Small intestine (tissue), 7 donors: ENCODE measurements around the gene MMP24. TPM values are rescaled to one million over a fixed set of nuclear protein-coding genes. Genes with fewer than 3 reads are reported as not detected.

Experiments used
- DNase-seq, 2 donors: peaks; one replicate each; pipeline versions ENCODE4 v3.0.0 to v3.0.0-alpha.2; 2013
- FAIRE-seq: peaks from 2 replicates; lab custom pipeline; 2012; peaks lifted over from hg19 to GRCh38; lab: Jason Lieb, UNC
- H3K27ac ChIP-seq, 3 donors: one replicate each; pipeline ENCODE4 v1.5.1; 2013; ENCODE audit warnings: low read length in 2 of 3, mild to moderate bottlenecking in 2 of 3, control low read depth in 1 of 3, inconsistent platforms in 1 of 3, low read depth in 1 of 3, moderate library complexity in 1 of 3
- H3K27me3 ChIP-seq, 3 donors: one replicate each; pipeline ENCODE4 v1.6.1; 2013; ENCODE audit warnings: low read length in 3 of 3, inconsistent platforms in 1 of 3; ENCODE audit not compliant: control insufficient read depth in 3 of 3, insufficient read depth in 3 of 3
- H3K36me3 ChIP-seq, 3 donors: one replicate each; pipeline ENCODE4 v1.6.1; 2013; ENCODE audit warnings: low read length in 3 of 3, inconsistent platforms in 1 of 3, low read depth in 1 of 3, mild to moderate bottlenecking in 1 of 3, moderate library complexity in 1 of 3; ENCODE audit not compliant: control insufficient read depth in 3 of 3, insufficient read depth in 2 of 3
- H3K4me1 ChIP-seq, 3 donors: one replicate each; pipeline ENCODE4 v1.6.1; 2013; ENCODE audit warnings: low read length in 2 of 3, inconsistent platforms in 1 of 3, low read depth in 1 of 3, mild to moderate bottlenecking in 1 of 3, moderate library complexity in 1 of 3; ENCODE audit not compliant: control insufficient read depth in 3 of 3, insufficient read depth in 2 of 3
- H3K4me3 ChIP-seq, 3 donors: one replicate each; pipeline ENCODE4 v1.5.1; 2013; ENCODE audit warnings: low read length in 3 of 3, control low read depth in 1 of 3, inconsistent platforms in 1 of 3, low read depth in 1 of 3, mild to moderate bottlenecking in 1 of 3, moderate library complexity in 1 of 3
- H3K9me3 ChIP-seq, 2 donors: one replicate each; pipeline ENCODE4 v1.6.1; 2013; ENCODE audit warnings: low read depth in 1 of 2, low read length in 1 of 2; ENCODE audit not compliant: control insufficient read depth in 2 of 2, insufficient read depth in 1 of 2
- WGBS, 3 donors: extraction: QIAGEN DNeasy Blood & Tissue Kit; methylation state at CpG; one replicate each; pipeline ENCODE4 v1.1.7; 2013; 5-methylcytosine and 5-hydroxymethylcytosine counted together
- polyA plus RNA-seq, 4 donors: library from polyadenylated mRNA; stranded (reverse) in 3 of 4; unstranded in 1 of 4; fragments of 200-250 nt in 3 of 4; fragments of 120-200 nt in 1 of 4; gene quantifications; one replicate each; pipeline versions ENCODE4 v1.2.1 to v1.2.3, GENCODE V29; 2013
- donor health status: healthy with polysubstance abuse.
- donor health status: control.
- donor health status: control.
- donor health status: Bipolar disorder and iron deficiency.
- donor health status: healthy.

Gene MMP24
- polyA plus RNA-seq, 4 donors: 0.54 to 1.3 (median 0.73) TPM

DNA sequence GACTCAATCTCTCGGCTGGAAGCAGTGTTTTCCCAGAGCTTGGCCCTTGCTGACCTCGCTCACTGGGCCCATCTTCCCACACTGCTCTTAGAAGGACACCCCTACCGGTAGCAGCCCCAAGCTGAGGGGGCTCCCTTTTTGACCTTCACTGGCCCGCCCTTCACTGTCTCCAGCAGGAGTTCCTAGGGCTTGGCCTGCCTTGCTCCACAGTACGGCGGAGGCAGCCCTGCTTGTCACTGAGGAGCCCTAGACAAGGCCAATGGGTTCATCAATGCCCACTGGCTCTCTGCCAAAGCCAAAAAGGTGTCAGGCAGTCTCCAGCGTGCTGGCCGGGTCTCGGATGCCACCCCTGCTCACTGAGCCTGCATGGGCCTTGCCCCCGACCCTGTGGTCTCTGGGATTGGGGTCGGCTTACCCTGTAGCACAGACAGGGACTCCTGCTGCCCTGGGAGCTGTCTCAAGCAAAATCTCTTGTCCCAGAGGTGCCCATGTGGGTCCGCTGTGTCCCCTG lies 49.3 kb downstream of the MMP24 start:
- Histone ChIP-seq H3K4me3 (no peak overlapping the region), H3K27ac (no peak overlapping the region)

DNA sequence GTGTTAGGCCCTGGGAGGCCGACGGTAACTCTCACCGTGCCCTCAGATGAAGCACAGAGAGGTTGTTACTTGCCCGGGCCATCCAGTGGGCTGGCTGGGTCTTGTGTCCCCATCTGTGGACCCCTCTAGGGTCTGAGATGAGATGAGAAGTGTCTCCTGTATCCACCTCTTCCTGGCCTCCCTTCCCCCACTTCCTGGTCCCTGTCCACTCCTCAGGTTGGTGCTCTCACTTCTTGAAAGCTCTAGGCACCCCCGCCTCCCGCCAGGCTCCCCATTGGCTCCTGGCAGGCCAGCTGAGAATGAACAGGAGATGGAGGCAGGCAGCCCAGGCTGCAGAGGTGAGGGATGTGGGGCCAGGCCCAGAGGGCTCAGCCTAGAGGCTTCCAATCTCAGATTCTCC lies 49.9 kb downstream of the MMP24 start:
- DNase-seq: no peak
- no peaks in the 10 kb centered on the region for H3K9me3 ChIP-seq
- H3K4me1 ChIP-seq: peaks cover 0 to 10% (median 0%) of the 10 kb centered on the region in 3 donors
- no peaks in the 10 kb centered on the region for H3K27me3 ChIP-seq
- H3K27ac ChIP-seq: no peak overlapping the region
- H3K4me3 ChIP-seq: peak overlapping the region in 1 of 3 donors; percentile 73
- peaks cover 9 to 85% (median 15%) of the 10 kb centered on the region in 3 donors for H3K36me3 ChIP-seq
- FAIRE-seq: no peak
- 88 to 93% (median 93%) methylated on average over 6 of the region's 6 CpGs for WGBS, 3 donors

More for the DNA sequence above, 49.3 kb downstream of the MMP24 start:
- FAIRE-seq: no peak
- DNase-seq: no peak
- Histone ChIP-seq H3K9me3 (no peaks in the 10 kb centered on the region), H3K27me3 (no peaks in the 10 kb centered on the region), H3K36me3 (peaks cover 9 to 86% (median 14%) of the 10 kb centered on the region in 3 donors), H3K4me1 (peaks cover 0 to 10% (median 0%) of the 10 kb centered on the region in 3 donors)
- WGBS, 3 donors: 89 to 93% (median 92%) methylated on average over 12 of the region's 12 CpGs

DNA sequence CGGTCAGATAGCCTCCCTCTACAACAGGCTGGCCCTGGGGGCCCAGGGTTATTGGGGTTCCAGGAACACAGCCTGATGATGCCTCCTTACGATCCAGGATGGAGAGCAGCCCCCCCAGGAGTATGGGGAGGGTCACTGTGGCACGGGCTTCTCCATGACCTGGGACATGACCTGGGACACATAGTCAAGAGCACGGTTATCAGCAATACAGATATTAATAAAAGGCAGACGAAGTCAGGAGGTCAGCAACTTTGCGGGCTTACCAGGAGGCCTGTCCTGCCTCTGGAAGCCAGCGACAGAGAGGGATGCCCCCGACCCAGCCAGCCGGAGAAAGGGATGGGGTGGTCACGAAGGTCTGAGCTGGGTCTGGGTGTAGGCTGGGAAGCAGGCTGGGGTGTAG lies 50.6 kb downstream of the MMP24 start:
- Histone ChIP-seq H3K36me3 (peaks cover 9 to 87% (median 15%) of the 10 kb centered on the region in 3 donors), H3K27me3 (no peaks in the 10 kb centered on the region), H3K27ac (peak overlapping the region; percentile 82 to 96 (median 96)), H3K4me1 (peaks cover 0 to 10% (median 0%) of the 10 kb centered on the region in 3 donors), H3K4me3 (peak overlapping the region; percentile 39 to 73 (median 72)), H3K9me3 (no peaks in the 10 kb centered on the region)
- no peak for FAIRE-seq
- DNase-seq: no peak
- WGBS, 3 donors: 9 to 10% (median 10%) methylated on average over 10 of the region's 10 CpGs

DNA sequence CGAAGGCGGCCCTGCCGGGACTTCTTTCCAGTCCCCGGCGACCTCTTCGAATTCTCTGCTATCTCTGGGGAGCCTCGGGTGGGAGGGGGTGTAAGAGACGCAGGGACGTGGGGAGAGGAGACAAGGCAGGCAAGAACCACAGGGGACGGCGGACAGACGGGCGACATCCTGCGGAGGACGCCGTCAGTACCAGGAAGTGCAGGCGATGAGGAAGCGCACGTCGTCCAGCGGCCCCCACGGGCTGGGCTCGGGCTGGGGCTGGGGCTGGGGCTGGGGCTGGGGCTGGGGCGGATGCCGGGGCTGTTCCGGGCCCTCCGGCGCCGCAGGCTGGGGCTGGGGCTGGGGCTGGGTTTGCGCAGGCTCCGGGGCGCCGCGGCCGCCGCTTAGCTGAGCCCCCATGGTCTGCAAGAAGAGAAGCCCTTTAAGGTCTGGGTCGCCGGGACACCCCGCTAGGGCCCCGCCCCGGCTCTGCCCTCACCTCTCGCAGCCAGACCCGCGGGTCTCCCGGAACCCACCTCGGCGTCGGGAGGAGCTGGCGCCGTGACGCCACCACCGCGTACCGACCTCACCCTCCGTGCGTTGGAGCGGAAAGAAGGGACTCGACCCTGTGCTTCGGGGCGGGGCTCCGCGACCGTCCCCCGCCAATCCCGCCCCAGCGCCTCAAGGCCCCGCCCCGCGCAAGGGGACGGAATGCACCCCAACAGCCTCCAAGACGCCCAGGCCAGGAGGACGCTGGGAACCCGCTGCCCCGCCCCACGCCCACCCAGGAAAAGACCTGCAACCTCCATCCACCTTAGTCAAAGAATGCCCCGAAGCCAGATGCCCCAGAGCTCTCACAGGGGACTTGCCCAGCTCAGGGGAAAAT lies 51.3 kb downstream of the MMP24 start, which contains the start of gene MMP24OS:
TSS of gene MMP24OS (minus strand) at position 592 of the 865 bp plus-strand sequence. CDS start at position 399, 193 bp downstream.
- Histone ChIP-seq H3K9me3 (no peaks in the 10 kb centered on the region), H3K27ac (peak within 1 kb of the TSS; percentile 94 to 96 (median 96)), H3K36me3 (peaks cover 9 to 88% (median 15%) of the 10 kb centered on the region in 3 donors), H3K4me1 (peaks cover 0 to 10% (median 0%) of the 10 kb centered on the region in 3 donors), H3K4me3 (peak within 1 kb of the TSS; percentile 39 to 73 (median 72)), H3K27me3 (no peaks in the 10 kb centered on the region)
- 0 to 1% (median 1%) methylated on average over 59 to 76 of the region's 76 CpGs for WGBS, 3 donors
- peak; percentile 95 to 96 for DNase-seq
- no peak for FAIRE-seq

DNA sequence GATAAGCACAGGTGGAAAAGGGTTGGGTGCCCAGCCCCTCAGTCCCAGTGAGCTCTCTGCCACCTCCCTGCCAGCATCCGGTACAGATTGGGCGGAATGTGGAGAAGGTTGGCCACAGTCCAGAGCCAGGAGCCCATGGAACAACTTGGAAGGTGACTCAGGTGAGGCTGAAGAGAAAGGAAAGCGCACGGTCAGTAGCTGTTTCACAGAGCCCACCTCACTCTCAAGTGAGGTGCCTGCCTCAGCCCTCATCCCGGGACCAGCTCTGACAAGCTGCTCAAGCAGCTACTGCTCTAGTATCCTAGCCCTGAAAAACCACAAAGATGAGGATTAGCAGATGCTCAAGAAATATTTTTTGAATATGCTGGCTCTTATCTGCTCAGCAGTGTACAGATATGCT lies 52.5 kb downstream of the MMP24 start:
- peaks cover 9 to 83% (median 15%) of the 10 kb centered on the region in 3 donors for H3K36me3 ChIP-seq
- H3K4me3 ChIP-seq: no peak overlapping the region
- WGBS, 3 donors: 69 to 86% (median 73%) methylated on average over 5 of the region's 5 CpGs
- H3K27me3 ChIP-seq: no peaks in the 10 kb centered on the region
- H3K27ac ChIP-seq: peak overlapping the region; percentile 2 to 96 (median 96)
- peaks cover 4 to 15% (median 5%) of the 10 kb centered on the region in 3 donors for H3K4me1 ChIP-seq
- DNase-seq (no peak), FAIRE-seq (no peak)
- H3K9me3 ChIP-seq: no peaks in the 10 kb centered on the region

DNA sequence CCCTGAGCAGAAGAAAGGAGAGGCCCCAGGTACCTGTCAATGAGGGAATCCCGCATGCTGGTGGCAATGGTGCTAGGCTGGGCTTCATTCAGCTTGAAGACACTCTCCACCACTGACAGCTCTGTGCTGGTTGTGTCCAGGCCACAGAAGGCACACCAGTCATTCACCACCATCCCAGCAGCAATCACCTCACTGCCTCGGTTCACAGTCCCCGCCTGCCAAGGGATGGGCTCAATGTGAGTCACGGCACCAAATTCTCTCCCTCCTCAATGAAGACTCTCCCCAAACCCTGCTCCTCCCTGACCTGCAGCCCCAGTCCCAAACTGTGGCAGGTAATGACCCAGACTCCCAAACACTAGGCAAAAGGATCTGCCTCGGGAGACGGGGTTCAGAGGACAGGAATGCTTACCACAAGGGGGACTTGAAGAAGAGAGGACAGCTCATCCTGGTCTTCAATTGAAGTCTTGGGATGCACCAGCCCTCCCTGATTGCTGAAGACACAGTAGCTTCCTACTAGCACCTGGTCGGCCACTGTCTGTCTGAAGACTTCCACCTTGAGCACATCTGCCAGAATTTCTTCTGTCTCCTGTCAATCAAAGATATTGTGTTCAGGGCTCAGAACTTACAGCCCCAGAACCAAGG lies 53.2 kb downstream of the MMP24 start:
- Histone ChIP-seq H3K4me3 (no peak overlapping the region), H3K4me1 (peaks cover 4 to 15% (median 5%) of the 10 kb centered on the region in 3 donors), H3K27me3 (no peaks in the 10 kb centered on the region), H3K27ac (peak overlapping the region in 2 of 3 donors; percentile 2 to 3), H3K9me3 (no peaks in the 10 kb centered on the region), H3K36me3 (peaks cover 9 to 77% (median 15%) of the 10 kb centered on the region in 3 donors)
- no peak for DNase-seq
- FAIRE-seq: no peak
- WGBS, 3 donors: 78 to 85% (median 85%) methylated on average over 7 of the region's 7 CpGs

DNA sequence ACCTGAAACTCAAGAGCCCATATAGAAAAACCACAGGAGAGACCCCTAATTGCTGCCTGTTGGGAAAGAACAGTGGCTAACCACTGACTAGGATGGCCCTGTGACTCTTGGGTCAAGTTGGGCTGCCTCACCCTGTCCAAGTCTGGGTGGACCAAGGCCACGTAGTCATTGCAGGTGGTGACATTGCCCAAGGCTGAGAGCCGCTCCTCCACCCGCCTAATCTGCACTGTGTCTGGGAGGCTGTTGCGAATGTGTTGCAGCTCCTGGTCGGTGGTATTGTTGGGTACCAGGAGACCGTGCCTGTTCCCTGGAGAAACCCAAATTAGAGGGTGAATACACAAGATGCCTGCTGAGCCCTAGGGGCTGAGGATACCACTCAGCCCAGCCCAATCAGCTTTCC lies 54.0 kb downstream of the MMP24 start:
- Histone ChIP-seq H3K9me3 (no peaks in the 10 kb centered on the region), H3K27ac (peak overlapping the region in 1 of 3 donors; percentile 9), H3K4me3 (no peak overlapping the region), H3K4me1 (peaks cover 5 to 22% (median 7%) of the 10 kb centered on the region in 3 donors), H3K27me3 (no peaks in the 10 kb centered on the region), H3K36me3 (peaks cover 9 to 68% (median 15%) of the 10 kb centered on the region in 3 donors)
- no peak for DNase-seq
- 93 to 98% (median 96%) methylated on average over 6 of the region's 6 CpGs for WGBS, 3 donors
- FAIRE-seq: no peak

DNA sequence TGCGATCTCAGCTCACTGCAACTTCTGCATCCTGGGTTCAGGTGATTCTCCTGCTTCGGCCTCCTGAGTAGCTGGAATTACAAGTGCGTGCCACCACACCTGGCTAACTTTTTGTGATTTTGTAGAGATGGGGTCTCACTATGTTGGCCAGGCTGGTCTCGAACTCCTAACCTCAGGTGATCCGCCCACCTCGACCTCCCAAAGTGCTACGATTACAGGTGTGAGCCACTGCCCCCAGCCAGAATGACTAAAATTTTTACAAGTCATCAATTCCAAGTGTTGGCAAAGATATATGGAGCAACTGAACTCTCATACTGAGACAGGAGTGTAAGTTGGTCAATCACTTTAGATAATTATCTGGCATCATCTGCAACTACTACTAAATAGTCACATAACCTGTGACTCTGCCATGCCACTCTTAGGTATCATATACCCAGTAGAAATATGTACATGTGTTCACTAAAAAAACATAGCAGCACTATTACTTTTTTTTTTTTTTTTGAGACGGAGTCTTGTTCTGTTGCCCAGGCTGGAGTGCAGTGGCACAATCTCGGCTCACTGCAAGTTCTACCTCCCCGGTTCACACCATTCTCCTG lies 55.1 kb downstream of the MMP24 start:
- 94 to 95% (median 94%) methylated on average over 10 of the region's 10 CpGs for WGBS, 3 donors
- H3K4me1 ChIP-seq: peaks cover 5 to 27% (median 11%) of the 10 kb centered on the region in 3 donors
- FAIRE-seq: no peak

More for the DNA sequence above, 55.1 kb downstream of the MMP24 start:
- no peak overlapping the region for H3K4me3 ChIP-seq
- no peaks in the 10 kb centered on the region for H3K27me3 ChIP-seq
- no peak for DNase-seq
- H3K27ac ChIP-seq: no peak overlapping the region
- H3K36me3 ChIP-seq: peaks cover 9 to 57% (median 15%) of the 10 kb centered on the region in 3 donors
- H3K9me3 ChIP-seq: no peaks in the 10 kb centered on the region
